ENCODE data around the gene STAG1. TPM values are rescaled to one million over a fixed set of nuclear protein-coding genes. Genes with fewer than 3 reads are reported as not detected.
"Not testable (repeated sequence)": the region's sequence is repeated elsewhere in the genome, so short reads cannot be mapped to it uniquely, and the experiment has no call there.

The STAG1 gene
- total and polyA plus RNA-seq, 2 of the 13 experiments (the other 11 are each of a cell fraction or from before 2014, with no cell fraction given): 6.2 to 25.9 TPM

DNA sequence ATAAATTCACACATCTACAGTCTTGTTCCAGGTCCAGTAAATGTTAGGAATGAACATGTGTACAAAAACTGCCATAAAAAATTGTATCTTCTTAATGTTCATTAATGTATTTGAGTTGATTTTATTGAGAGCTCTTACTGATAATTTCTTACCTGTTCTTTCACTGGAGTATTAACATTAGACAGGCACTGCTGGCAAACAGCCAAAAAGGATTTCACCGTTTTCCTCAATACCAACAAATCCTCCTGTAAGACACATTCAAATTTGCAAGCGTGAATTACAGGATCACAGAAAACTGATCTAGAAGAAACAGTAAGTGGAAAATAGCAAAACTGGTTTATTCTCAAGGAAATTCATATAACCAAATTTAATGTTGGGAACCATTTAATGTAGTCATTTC, 374.7 kb downstream of the STAG1 start:
- DNase-seq (ENCODE audit: low spot score) (no peak), ATAC-seq (no peak), FAIRE-seq (no peak)
- H2AFZ ChIP-seq (ENCODE audit: low read length): no peak overlapping the region
- H3K4me3 ChIP-seq (replicated peaks in 1 of 3; ENCODE audit: insufficient read depth in 1 of 3, low read depth in 2 of 3, low read length in 3 of 3): no peak overlapping the region
- no peaks in the 10 kb centered on the region for H3K27me3 ChIP-seq (ENCODE audit: control insufficient read depth in 1 of 2, insufficient read depth in 2 of 2, low read length in 2 of 2)
- TF ChIP-seq LCORL (IDR thresholded peaks at IDR 0.05) (peak; percentile 37; the same call in 1 of the 2 replicates), LCORL (CRISPR knock-in tag; IDR thresholded peaks at IDR 0.05) (no peak), MEIS2 (CRISPR knock-in tag; IDR thresholded peaks at IDR 0.05) (no peak)
- H3K27ac ChIP-seq (ENCODE audit: extremely low read length, insufficient read depth, low read length): no peak overlapping the region
- peaks cover 1 to 3% of the 10 kb centered on the region in 2 experiments; a peak in 1 of 5 replicates for H3K36me3 ChIP-seq (replicated peaks in 1 of 2; ENCODE audit: control insufficient read depth in 1 of 2, insufficient read depth in 2 of 2, low read length in 2 of 2)
- H3K4me2 ChIP-seq (ENCODE audit: low read depth, low read length): no peak overlapping the region
- ChIA-PET CTCF (ENCODE audit: low intra/inter-chr PET ratio, low total read pairs) (no interaction called here), POLR2A (no interaction called here)
- intact Hi-C loops (cut with micrococcal nuclease; ENCODE audit: unreplicated experiment): no loop called here
- H3K9me3 ChIP-seq (ENCODE audit: low read length): no peaks in the 10 kb centered on the region
- no peaks in the 10 kb centered on the region for H4K20me1 ChIP-seq (ENCODE audit: insufficient read depth, low read length)
- in situ Hi-C loops (cut with HindIII; ENCODE audit: extremely low pct_ligation_motif_present, low pct_unique_long_range_greater_than_20kb): loop anchor here (25.0 kb wide), 1 partner anchor 635 kb away; no protein-coding TSS in a partner anchor
- no peak overlapping the region for H3K9ac ChIP-seq (ENCODE audit: insufficient read depth, low read depth, low read length)
- BruUV-seq (replicated peaks): no TSS peak
- H3K4me1 ChIP-seq (ENCODE audit: insufficient read depth, low read length): no peaks in the 10 kb centered on the region
- WGBS (ENCODE audit: low lambda C conversion rate): 97% methylated on average over 2 of the region's 2 CpGs
- H3K79me2 ChIP-seq (ENCODE audit: insufficient read depth, low read length): no peaks in the 10 kb centered on the region

DNA sequence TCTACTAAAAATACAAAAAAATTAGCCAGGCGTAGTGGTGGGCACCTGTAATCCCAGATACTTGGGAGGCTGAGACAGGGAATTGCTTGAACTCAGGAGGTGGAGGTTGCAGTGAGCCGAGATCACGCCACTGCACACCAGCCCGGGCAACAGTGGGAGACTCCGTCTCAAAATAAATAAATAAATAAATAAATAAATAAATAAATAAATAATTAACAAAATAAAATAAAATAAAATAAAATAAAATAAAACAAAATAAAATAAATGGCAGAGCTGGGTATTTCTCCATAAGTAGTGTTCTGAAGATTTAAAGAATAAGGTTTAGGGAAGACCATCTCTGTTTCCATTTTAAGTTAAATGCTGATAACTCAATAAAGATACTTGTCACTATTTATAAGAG, 376.4 kb downstream of the STAG1 start:
- H3K9ac ChIP-seq (ENCODE audit: insufficient read depth, low read depth, low read length); H3K4me2 ChIP-seq (ENCODE audit: low read depth, low read length); FAIRE-seq; BruUV-seq (replicated peaks); intact Hi-C loops (cut with micrococcal nuclease; ENCODE audit: unreplicated experiment); H3K4me1 ChIP-seq (ENCODE audit: insufficient read depth, low read length); ATAC-seq; H3K36me3 ChIP-seq (replicated peaks in 1 of 2; ENCODE audit: control insufficient read depth in 1 of 2, insufficient read depth in 2 of 2, low read length in 2 of 2); DNase-seq (ENCODE audit: low spot score); H3K4me3 ChIP-seq (replicated peaks in 1 of 3; ENCODE audit: insufficient read depth in 1 of 3, low read depth in 2 of 3, low read length in 3 of 3); H3K9me3 ChIP-seq (ENCODE audit: low read length); H3K79me2 ChIP-seq (ENCODE audit: insufficient read depth, low read length); POLR2A ChIA-PET; H3K27ac ChIP-seq (ENCODE audit: extremely low read length, insufficient read depth, low read length); H2AFZ ChIP-seq (ENCODE audit: low read length); CTCF ChIA-PET (ENCODE audit: low intra/inter-chr PET ratio, low total read pairs); H3K27me3 ChIP-seq (ENCODE audit: control insufficient read depth in 1 of 2, insufficient read depth in 2 of 2, low read length in 2 of 2); H4K20me1 ChIP-seq (ENCODE audit: insufficient read depth, low read length): not testable (repeated sequence)
- in situ Hi-C loops (cut with HindIII; ENCODE audit: extremely low pct_ligation_motif_present, low pct_unique_long_range_greater_than_20kb): loop anchor here (25.0 kb wide), 1 partner anchor 637 kb away; no protein-coding TSS in a partner anchor
- WGBS (ENCODE audit: low lambda C conversion rate): 97% methylated on average over 5 of the region's 5 CpGs

DNA sequence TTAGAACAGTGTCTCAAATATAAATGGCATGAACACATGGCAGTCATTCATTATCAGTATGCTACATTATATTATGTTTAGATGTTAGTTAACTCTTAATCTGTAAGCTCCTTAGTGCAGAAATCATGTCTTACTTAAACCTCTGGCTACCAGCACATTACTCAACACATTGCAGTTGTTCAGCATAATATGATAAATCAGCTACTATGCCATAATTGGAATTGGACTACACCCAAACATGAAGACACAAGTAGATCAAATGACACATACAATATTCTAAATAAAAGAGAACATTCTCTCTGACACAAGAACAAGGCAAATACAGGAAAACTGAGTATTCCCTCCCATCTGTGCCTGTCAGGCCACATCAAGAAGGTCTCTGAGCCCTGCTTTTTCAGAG, 385.9 kb downstream of the STAG1 start:
- Histone ChIP-seq H3K4me3 (replicated peaks in 1 of 3; ENCODE audit: insufficient read depth in 1 of 3, low read depth in 2 of 3, low read length in 3 of 3) (no peak overlapping the region), H3K36me3 (replicated peaks in 1 of 2; ENCODE audit: control insufficient read depth in 1 of 2, insufficient read depth in 2 of 2, low read length in 2 of 2) (peaks cover 2 to 13% of the 10 kb centered on the region in 2 experiments; a peak in 4 of 5 replicates), H3K9me3 (ENCODE audit: low read length) (no peaks in the 10 kb centered on the region), H3K79me2 (ENCODE audit: insufficient read depth, low read length) (no peaks in the 10 kb centered on the region), H4K20me1 (ENCODE audit: insufficient read depth, low read length) (no peaks in the 10 kb centered on the region), H3K9ac (ENCODE audit: insufficient read depth, low read depth, low read length) (no peak overlapping the region), H3K27me3 (ENCODE audit: control insufficient read depth in 1 of 2, insufficient read depth in 2 of 2, low read length in 2 of 2) (no peaks in the 10 kb centered on the region), H2AFZ (ENCODE audit: low read length) (no peak overlapping the region), H3K4me2 (ENCODE audit: low read depth, low read length) (no peak overlapping the region), H3K4me1 (ENCODE audit: insufficient read depth, low read length) (no peaks in the 10 kb centered on the region), H3K27ac (ENCODE audit: extremely low read length, insufficient read depth, low read length) (no peak overlapping the region)
- intact Hi-C loops (cut with micrococcal nuclease; ENCODE audit: unreplicated experiment) (no loop called here), in situ Hi-C loops (cut with HindIII; ENCODE audit: extremely low pct_ligation_motif_present, low pct_unique_long_range_greater_than_20kb) (no loop called here)
- ChIA-PET CTCF (ENCODE audit: low intra/inter-chr PET ratio, low total read pairs) (no interaction called here), POLR2A (no interaction called here)
- no TSS peak for BruUV-seq (replicated peaks)
- ATAC-seq (no peak), FAIRE-seq (no peak), DNase-seq (ENCODE audit: low spot score) (no peak)
- TF ChIP-seq ELF3 (CRISPR knock-in tag; IDR thresholded peaks at IDR 0.05): no peak
- TF ChIP-seq ZNF383 (CRISPR knock-in tag; IDR thresholded peaks at IDR 0.05; ENCODE audit: borderline replicate concordance): no peak
- TF ChIP-seq, protein P1, sequence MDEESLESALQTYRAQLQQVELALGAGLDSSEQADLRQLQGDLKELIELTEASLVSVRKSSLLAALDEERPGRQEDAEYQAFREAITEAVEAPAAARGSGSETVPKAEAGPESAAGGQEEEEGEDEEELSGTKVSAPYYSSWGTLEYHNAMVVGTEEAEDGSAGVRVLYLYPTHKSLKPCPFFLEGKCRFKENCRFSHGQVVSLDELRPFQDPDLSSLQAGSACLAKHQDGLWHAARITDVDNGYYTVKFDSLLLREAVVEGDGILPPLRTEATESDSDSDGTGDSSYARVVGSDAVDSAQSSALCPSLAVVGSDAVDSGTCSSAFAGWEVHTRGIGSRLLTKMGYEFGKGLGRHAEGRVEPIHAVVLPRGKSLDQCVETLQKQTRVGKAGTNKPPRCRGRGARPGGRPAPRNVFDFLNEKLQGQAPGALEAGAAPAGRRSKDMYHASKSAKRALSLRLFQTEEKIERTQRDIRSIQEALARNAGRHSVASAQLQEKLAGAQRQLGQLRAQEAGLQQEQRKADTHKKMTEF (CRISPR knock-in tag; IDR thresholded peaks at IDR 0.05): no peak
- TF ChIP-seq ZIK1 (CRISPR knock-in tag; IDR thresholded peaks at IDR 0.05; ENCODE audit: borderline replicate concordance, low read depth): no peak

Data from HepG2 (cell line).